22Rv1 (cell line): ENCODE results near the gene MAD1L1.

Experiments used
- CTCF ChIP-seq: fragments of 450-650 bp; IDR thresholded peaks from 2 replicates; pipeline ENCODE4 v1.5.1; 2017; ENCODE audit warnings: mild to moderate bottlenecking
- ZFX ChIP-seq: fragments of 450-650 bp; IDR thresholded peaks from 2 replicates; pipeline ENCODE4 v1.6.1; 2017; ENCODE audit warnings: antibody characterized with exemption, borderline replicate concordance

GRCh38 chr7:2016761-2017480 lies 215.8 kb downstream of the MAD1L1 start:
- TF ChIP-seq CTCF (no peak), ZFX (no peak)
